ENCODE data around the gene NDUFS8.

The NDUFS8 gene

GRCh38 chr11:68040957-68041591, 10.6 kb downstream of the NDUFS8 start:
- POLR2A ChIA-PET, result interaction anchor here (0.5 kb wide), 1 partner anchor 39 kb away, joined by 7 read pairs; no protein-coding TSS in a partner anchor
- CTCF ChIA-PET, result interaction anchor here (0.8 to 4.8 kb wide), 4 partner anchors 9 to 164 kb away, joined by 3 to 25 read pairs (median 3); partner anchors contain the start of gene ALDH3B1
- DNase-seq, result no peak
- Histone ChIP-seq H3K4me3 (ENCODE audit: control insufficient read depth in 1 of 7, extremely low read depth in 1 of 7, insufficient read depth in 4 of 7, low read depth in 2 of 7, low read length in 6 of 7) (peak overlapping the region in 6 of 7 experiments; percentile 44 to 82 (median 71)), H3K27me3 (replicated peaks in 2 of 5; ENCODE audit: control insufficient read depth in 4 of 5, insufficient read depth in 5 of 5, low read length in 4 of 5) (no peaks in the 10 kb centered on the region), H3K36me3 (ENCODE audit: control insufficient read depth in 4 of 4, insufficient read depth in 4 of 4, low read length in 3 of 4) (peaks cover 2 to 48% (median 24%) of the 10 kb centered on the region in 4 experiments), H3K27ac (ENCODE audit: insufficient read depth in 1 of 2, low read depth in 1 of 2, low read length in 2 of 2, poor library complexity in 1 of 2, severe bottlenecking in 2 of 2) (peak overlapping the region in 1 of 2 experiments; percentile 87), H3K4me1 (ENCODE audit: control extremely low read depth in 1 of 4, control insufficient read depth in 4 of 4, insufficient read depth in 4 of 4, low read length in 3 of 4) (peaks cover 7 to 57% (median 56%) of the 10 kb centered on the region in 4 experiments), H3K9me3 (ENCODE audit: control extremely low read depth in 1 of 5, control insufficient read depth in 4 of 5, insufficient read depth in 2 of 5, low read depth in 1 of 5, low read length in 4 of 5) (no peaks in the 10 kb centered on the region)
- 86% methylated on average over 21 of the region's 23 CpGs for WGBS (ENCODE audit: insufficient coverage)

- Histone ChIP-seq H3K36me3 (ENCODE audit: control insufficient read depth in 4 of 4, insufficient read depth in 4 of 4, low read length in 3 of 4) (peaks cover 2 to 54% (median 25%) of the 10 kb centered on the region in 4 experiments), H3K4me1 (ENCODE audit: control extremely low read depth in 1 of 4, control insufficient read depth in 4 of 4, insufficient read depth in 4 of 4, low read length in 3 of 4) (peaks cover 7 to 51% (median 50%) of the 10 kb centered on the region in 4 experiments), H3K27ac (ENCODE audit: insufficient read depth in 1 of 2, low read depth in 1 of 2, low read length in 2 of 2, poor library complexity in 1 of 2, severe bottlenecking in 2 of 2) (peak overlapping the region in 1 of 2 experiments; percentile 87), H3K27me3 (replicated peaks in 2 of 5; ENCODE audit: control insufficient read depth in 4 of 5, insufficient read depth in 5 of 5, low read length in 4 of 5) (no peaks in the 10 kb centered on the region), H3K4me3 (ENCODE audit: control insufficient read depth in 1 of 7, extremely low read depth in 1 of 7, insufficient read depth in 4 of 7, low read depth in 2 of 7, low read length in 6 of 7) (no peak overlapping the region), H3K9me3 (ENCODE audit: control extremely low read depth in 1 of 5, control insufficient read depth in 4 of 5, insufficient read depth in 2 of 5, low read depth in 1 of 5, low read length in 4 of 5) (no peaks in the 10 kb centered on the region)
- no peak for DNase-seq
- CTCF ChIA-PET, result interaction anchor here (0.7 to 4.8 kb wide), 4 partner anchors 8 to 164 kb away, joined by 3 to 25 read pairs (median 3); partner anchors contain the start of gene ALDH3B1
- POLR2A ChIA-PET, result interaction anchor here (0.6 kb wide), 1 partner anchor 15 kb away, joined by 3 read pairs; no protein-coding TSS in a partner anchor
- 85% methylated on average over 12 of the region's 12 CpGs for WGBS (ENCODE audit: insufficient coverage)
Measured at GRCh38 chr11:68041617-68042218, 11.2 kb downstream of the NDUFS8 start.

- no peak for DNase-seq
- Histone ChIP-seq H3K4me1 (ENCODE audit: control extremely low read depth in 1 of 4, control insufficient read depth in 4 of 4, insufficient read depth in 4 of 4, low read length in 3 of 4) (peaks cover 4 to 44% (median 43%) of the 10 kb centered on the region in 4 experiments), H3K27me3 (replicated peaks in 2 of 5; ENCODE audit: control insufficient read depth in 4 of 5, insufficient read depth in 5 of 5, low read length in 4 of 5) (no peaks in the 10 kb centered on the region), H3K36me3 (ENCODE audit: control insufficient read depth in 4 of 4, insufficient read depth in 4 of 4, low read length in 3 of 4) (peaks cover 2 to 60% (median 26%) of the 10 kb centered on the region in 4 experiments), H3K4me3 (ENCODE audit: control insufficient read depth in 1 of 7, extremely low read depth in 1 of 7, insufficient read depth in 4 of 7, low read depth in 2 of 7, low read length in 6 of 7) (no peak overlapping the region), H3K9me3 (ENCODE audit: control extremely low read depth in 1 of 5, control insufficient read depth in 4 of 5, insufficient read depth in 2 of 5, low read depth in 1 of 5, low read length in 4 of 5) (no peaks in the 10 kb centered on the region), H3K27ac (ENCODE audit: insufficient read depth in 1 of 2, low read depth in 1 of 2, low read length in 2 of 2, poor library complexity in 1 of 2, severe bottlenecking in 2 of 2) (no peak overlapping the region)
- ChIA-PET POLR2A (interaction anchor here (0.6 kb wide), 1 partner anchor 14 kb away, joined by 3 read pairs; no protein-coding TSS in a partner anchor), CTCF (interaction anchor here (0.7 to 4.8 kb wide), 4 partner anchors 8 to 163 kb away, joined by 3 to 25 read pairs (median 3); partner anchors contain the start of gene ALDH3B1)
- 97% methylated on average over 25 of the region's 27 CpGs for WGBS (ENCODE audit: insufficient coverage)
Measured at GRCh38 chr11:68042219-68043028, 11.9 kb downstream of the NDUFS8 start.

GRCh38 chr11:68043029-68043348, 12.5 kb downstream of the NDUFS8 start:
- Histone ChIP-seq H3K4me3 (ENCODE audit: control insufficient read depth in 1 of 7, extremely low read depth in 1 of 7, insufficient read depth in 4 of 7, low read depth in 2 of 7, low read length in 6 of 7) (no peak overlapping the region), H3K27me3 (replicated peaks in 2 of 5; ENCODE audit: control insufficient read depth in 4 of 5, insufficient read depth in 5 of 5, low read length in 4 of 5) (no peaks in the 10 kb centered on the region), H3K36me3 (ENCODE audit: control insufficient read depth in 4 of 4, insufficient read depth in 4 of 4, low read length in 3 of 4) (peaks cover 2 to 65% (median 29%) of the 10 kb centered on the region in 4 experiments), H3K4me1 (ENCODE audit: control extremely low read depth in 1 of 4, control insufficient read depth in 4 of 4, insufficient read depth in 4 of 4, low read length in 3 of 4) (peaks cover 2 to 38% (median 37%) of the 10 kb centered on the region in 4 experiments), H3K27ac (ENCODE audit: insufficient read depth in 1 of 2, low read depth in 1 of 2, low read length in 2 of 2, poor library complexity in 1 of 2, severe bottlenecking in 2 of 2) (no peak overlapping the region), H3K9me3 (ENCODE audit: control extremely low read depth in 1 of 5, control insufficient read depth in 4 of 5, insufficient read depth in 2 of 5, low read depth in 1 of 5, low read length in 4 of 5) (no peaks in the 10 kb centered on the region)
- ChIA-PET CTCF (interaction anchor here (0.9 to 4.8 kb wide), 2 partner anchors 17 to 33 kb away, joined by 3 to 25 read pairs; partner anchors contain the start of gene ALDH3B1), POLR2A (interaction anchor here (1.1 kb wide), 1 partner anchor 14 kb away, joined by 3 read pairs; no protein-coding TSS in a partner anchor)
- no peak for DNase-seq
- 97% methylated on average over 4 of the region's 8 CpGs for WGBS (ENCODE audit: insufficient coverage)

GRCh38 chr11:68043349-68044144, 13.1 kb downstream of the NDUFS8 start:
- no peaks in the 10 kb centered on the region for H3K27me3 ChIP-seq (replicated peaks in 2 of 5; ENCODE audit: control insufficient read depth in 4 of 5, insufficient read depth in 5 of 5, low read length in 4 of 5)
- no peak overlapping the region for H3K27ac ChIP-seq (ENCODE audit: insufficient read depth in 1 of 2, low read depth in 1 of 2, low read length in 2 of 2, poor library complexity in 1 of 2, severe bottlenecking in 2 of 2)
- peaks cover 2 to 33% (median 31%) of the 10 kb centered on the region in 4 experiments for H3K4me1 ChIP-seq (ENCODE audit: control extremely low read depth in 1 of 4, control insufficient read depth in 4 of 4, insufficient read depth in 4 of 4, low read length in 3 of 4)
- DNase-seq, result peak in 1 of 3 donors; percentile 23
- 95% methylated on average over 30 of the region's 36 CpGs for WGBS (ENCODE audit: insufficient coverage)
- peaks cover 2 to 68% (median 30%) of the 10 kb centered on the region in 4 experiments for H3K36me3 ChIP-seq (ENCODE audit: control insufficient read depth in 4 of 4, insufficient read depth in 4 of 4, low read length in 3 of 4)
- no peak overlapping the region for H3K4me3 ChIP-seq (ENCODE audit: control insufficient read depth in 1 of 7, extremely low read depth in 1 of 7, insufficient read depth in 4 of 7, low read depth in 2 of 7, low read length in 6 of 7)
- POLR2A ChIA-PET, result interaction anchor here (1.1 kb wide), 1 partner anchor 13 kb away, joined by 3 read pairs; no protein-coding TSS in a partner anchor
- CTCF ChIA-PET, result interaction anchor here (0.9 to 4.8 kb wide), 2 partner anchors 16 to 34 kb away, joined by 3 to 25 read pairs; partner anchors contain the start of gene ALDH3B1
- H3K9me3 ChIP-seq (ENCODE audit: control extremely low read depth in 1 of 5, control insufficient read depth in 4 of 5, insufficient read depth in 2 of 5, low read depth in 1 of 5, low read length in 4 of 5), result no peaks in the 10 kb centered on the region

All from common myeloid progenitor, CD34-positive (primary cell).